Muscle of arm (tissue), 12 donors: ENCODE data around the gene BLVRB. TPM values are rescaled to one million over a fixed set of nuclear protein-coding genes. Genes with fewer than 3 reads are reported as not detected.
"Not testable (repeated sequence)": the region's sequence is repeated elsewhere in the genome, so short reads cannot be mapped to it uniquely, and the experiment has no call there.

Experiments used
- DNase-seq: peaks from one replicate; pipeline ENCODE4 v3.0.0-alpha.2; 2013
- polyA plus RNA-seq, 12 donors: library from polyadenylated mRNA; unstranded; fragments of 120-200 nt; gene quantifications; one replicate each; pipeline ENCODE4 v1.2.1, GENCODE V29; 2013; ENCODE audit not compliant: insufficient read length in 12 of 12

Gene BLVRB
- polyA plus RNA-seq, 12 donors: 21.9 to 68.1 (median 34.1) TPM; not detected in 1

DNA sequence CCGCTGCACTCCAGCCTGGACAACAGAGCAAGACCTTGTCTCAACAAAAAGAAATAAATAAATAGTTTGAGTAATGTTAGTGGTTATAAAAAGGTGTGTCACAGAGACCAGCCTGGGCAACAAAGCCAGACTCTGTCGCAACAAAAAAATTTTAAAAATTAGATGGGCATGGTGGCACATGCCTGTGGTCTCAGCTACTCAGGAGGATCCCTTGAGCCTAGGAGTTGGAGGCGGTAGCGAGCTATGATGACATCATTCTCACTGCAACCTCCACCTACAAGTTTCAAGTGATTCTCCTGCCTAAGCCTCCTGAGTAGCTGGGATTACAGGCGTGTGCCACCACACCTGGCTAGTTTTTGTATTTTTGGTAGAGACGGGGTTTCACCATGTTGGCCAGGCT lies 11.6 kb downstream of the BLVRB start:
- DNase-seq: not testable (repeated sequence)

- no peak for DNase-seq
Observed at GRCh38 chr19:40453151-40453735, 12.3 kb downstream of the BLVRB start.

DNA sequence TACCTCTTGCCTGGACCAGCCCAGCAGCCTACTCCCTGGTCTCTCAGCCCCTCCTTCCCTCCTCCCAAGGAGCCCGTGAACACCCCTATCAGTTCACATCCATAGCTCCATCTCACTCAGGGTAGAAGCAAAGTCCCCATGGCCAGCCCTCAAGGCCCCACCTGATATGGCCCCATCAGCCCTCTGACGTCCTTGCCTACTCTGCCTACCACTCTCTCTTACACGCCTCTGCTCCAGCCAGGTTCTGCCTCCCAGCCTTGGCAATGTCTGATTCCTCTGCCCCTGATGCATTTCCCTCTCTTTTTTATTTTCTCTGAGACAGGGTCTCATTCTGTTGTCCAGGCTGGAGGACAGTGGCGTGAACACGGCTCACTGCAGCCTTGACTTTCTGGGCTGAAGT lies 13.5 kb downstream of the BLVRB start:
- DNase-seq: no peak

GRCh38 chr19:40450664-40451063 lies 14.9 kb downstream of the BLVRB start:
- no peak for DNase-seq

DNA sequence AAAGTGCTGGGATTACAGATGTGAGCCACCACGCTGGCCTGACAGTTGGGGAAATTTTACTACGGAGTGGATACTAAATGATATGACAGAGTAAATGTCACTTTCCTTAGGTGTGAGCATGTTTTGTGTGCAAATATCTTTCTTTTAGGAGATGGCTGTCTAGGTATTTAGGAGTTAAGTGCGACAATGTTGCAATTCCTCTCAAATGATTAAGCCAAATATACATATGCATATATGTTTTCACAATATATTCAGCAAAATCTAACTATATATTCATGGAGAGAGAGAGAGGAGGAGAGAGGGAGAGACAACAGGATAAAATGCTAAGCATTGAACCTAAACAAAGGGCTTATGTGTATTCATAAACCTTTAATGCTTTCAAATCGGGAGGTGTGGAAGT lies 16.0 kb downstream of the BLVRB start:
- DNase-seq: no peak

DNA sequence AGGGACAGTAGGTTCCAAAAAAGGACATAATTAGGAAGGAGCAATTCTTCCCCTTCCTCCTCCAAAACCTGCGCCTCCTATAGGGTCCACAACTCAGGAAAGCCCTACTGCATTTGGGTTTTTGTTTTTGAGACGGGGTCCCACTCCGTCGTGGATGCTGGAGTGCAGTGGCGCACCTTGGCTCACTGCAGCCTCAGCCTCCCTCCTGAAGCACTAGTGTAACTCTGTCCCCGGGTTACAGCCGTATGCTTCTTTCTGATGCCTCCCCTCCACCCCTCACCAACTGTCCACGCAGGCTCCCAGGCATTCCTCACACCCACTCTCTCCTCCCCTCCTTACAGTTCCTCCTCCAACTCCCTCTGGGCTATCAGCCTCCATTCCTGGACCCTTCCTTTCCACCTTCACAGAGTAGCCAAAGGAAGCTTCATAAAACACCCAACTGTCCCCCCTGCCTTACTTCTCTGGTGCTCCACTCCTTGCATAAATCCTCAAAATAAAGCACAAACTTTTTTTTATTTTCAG lies 19.2 kb downstream of the BLVRB start:
- DNase-seq: no peak

GRCh38 chr19:40445780-40446262 lies 19.7 kb downstream of the BLVRB start:
- DNase-seq: no peak

- no peak for DNase-seq
Observed at GRCh38 chr19:40444825-40445312, 20.7 kb downstream of the BLVRB start.

DNA sequence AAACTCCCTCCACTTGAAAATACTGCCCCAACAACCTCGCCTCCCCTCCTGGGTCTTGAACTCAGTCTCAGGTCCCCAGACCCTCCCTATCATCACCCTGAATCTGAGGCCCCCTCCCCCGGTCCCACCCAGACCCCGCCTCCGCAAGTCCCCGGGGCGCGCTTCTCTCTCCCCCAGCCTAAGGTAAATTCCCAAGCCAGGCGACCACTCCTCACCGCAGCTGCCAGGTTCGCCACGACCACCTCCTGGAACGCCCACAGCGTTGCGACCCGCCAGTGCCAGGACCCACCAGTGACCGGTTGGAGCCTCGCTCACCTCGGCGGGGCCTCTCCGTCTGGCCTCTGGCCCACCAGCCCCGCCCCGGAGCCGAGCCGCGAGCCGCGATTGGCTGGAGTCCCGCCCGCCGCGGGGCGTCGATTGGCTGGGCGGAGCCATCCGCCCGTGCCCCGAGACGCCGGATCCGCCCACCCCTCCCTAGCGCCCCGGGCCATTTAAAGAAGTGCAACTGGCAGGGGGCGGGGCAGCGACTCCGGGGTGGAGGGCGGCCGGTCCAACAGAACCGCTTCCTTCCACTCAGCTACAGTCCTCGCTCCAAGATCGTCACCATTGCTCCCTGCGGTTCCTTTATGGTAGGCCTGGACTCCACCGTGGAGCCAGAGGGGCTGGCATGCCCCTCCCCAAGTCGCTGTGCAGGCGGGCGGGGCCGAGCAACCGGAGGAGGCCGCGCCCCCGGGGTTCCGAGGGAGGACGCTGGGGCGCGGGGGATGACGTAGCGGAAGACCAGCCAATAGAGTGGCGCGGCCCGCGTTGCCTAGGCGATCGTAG lies 21.3 kb downstream of the BLVRB start, which contains the start of gene SERTAD3:
Gene SERTAD3 (minus strand): TSS at position 336 of the 825 bp plus-strand sequence. CDS start 2,255 bp downstream, outside the sequence.
- DNase-seq: peak; percentile 96

DNA sequence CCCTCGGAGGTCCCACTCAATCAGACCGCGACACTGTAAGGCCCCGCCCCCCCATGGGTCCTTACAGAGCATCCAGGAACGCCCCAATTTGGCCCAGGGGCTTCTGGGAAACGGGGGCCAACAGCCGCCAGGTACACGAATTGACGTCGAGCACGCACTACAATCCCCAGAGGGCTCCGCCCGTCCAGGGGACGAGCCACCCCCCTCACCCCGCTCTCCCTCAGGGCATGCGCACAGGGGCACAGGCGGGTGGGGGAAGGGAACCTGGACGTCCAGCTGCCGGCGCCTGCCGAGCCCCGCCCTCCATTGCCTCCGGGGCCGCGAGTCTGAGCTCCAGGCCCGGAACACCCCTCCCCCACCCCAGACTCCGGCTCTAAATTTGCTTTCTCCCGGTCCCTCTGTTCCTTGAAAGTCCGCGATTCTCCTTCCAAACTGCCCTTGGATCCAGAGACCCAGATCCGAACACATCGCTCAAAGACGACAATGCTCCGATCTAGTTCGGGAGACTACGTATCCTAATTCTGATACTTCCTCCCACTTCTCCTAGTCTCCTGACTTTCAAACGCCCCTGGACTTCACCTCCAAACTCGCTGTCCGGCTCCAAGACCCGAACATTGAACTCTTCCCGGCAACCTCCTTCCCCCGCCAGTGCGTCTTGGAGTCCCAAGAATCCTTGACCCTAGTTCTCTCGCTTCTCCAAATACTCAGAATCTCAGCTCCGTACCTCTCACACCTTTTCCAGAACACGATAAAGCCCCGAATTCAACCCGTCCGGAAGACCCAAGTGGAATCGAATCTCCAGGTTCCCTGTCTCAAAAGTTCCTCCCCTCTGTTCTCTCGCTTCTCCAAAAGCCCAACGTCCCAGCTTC lies 22.2 kb downstream of the BLVRB start:
- peak; percentile 99 for DNase-seq

DNA sequence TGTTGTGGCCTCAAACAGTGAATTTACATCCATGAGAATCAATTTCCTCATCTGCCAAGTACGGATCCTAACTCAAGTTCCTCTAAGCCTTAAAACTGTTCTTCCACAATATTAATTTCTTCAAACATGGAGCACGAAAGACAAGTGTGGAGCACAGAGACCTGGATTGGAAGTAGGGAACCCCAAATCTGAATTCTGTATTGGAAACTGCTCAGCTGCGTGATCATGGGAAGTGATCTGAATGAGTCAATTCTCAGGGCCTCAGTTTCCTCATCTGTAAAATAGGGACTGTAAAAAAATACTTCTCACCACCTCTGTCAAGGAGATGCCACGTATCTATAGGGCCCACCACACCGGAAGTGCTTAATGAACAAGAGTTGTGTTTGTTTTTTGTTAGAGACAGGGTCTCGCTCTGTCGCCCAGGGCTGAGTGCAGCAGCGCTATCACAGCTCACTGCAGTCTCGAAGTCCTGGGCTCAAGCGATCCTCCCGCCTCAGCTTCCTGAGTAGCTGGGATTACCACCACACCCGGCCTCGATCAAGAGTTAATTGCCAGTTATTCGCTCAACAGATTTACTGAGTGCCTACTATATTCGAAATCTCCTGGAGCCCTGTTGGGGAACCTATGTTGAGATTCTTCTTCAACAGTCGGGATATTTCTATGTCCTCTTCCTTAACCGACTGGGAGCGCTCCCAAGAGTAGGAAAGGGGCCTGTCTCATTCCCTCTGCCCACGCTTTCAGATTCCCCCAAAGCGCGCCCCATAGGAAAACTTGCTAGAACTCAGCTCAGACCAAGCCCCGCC lies 23.0 kb downstream of the BLVRB start:
- no peak for DNase-seq

GRCh38 chr19:40441719-40442253 lies 23.8 kb downstream of the BLVRB start:
- no peak for DNase-seq

- DNase-seq: no peak
Observed at GRCh38 chr19:40438284-40438683, 27.3 kb downstream of the BLVRB start.

- peak; percentile 94 for DNase-seq
Observed at GRCh38 chr19:40433391-40434216, 31.9 kb downstream of the BLVRB start.

- not testable (repeated sequence) for DNase-seq
Observed at GRCh38 chr19:40432760-40433159, 32.8 kb downstream of the BLVRB start.

GRCh38 chr19:40431698-40432097 lies 33.8 kb downstream of the BLVRB start:
- no peak for DNase-seq

DNA sequence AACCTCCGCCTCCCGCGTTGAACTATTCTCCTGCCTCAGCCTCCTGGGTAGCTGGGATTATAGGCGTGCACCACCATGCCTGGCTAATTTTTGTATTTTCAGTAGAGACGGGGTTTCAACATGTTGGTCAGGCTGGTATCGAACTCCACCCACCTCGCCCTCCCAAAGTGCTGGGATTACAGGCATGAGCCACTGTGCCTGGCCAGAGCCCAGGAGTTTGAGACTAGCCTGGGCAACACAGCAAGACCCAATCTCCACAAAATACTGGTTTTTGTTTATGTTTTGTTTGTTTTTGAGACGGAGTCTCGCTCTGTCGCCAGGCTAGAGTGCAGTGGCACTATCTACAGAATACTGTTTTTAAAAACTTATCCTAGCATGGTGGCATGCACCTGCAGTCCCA lies 35.3 kb downstream of the BLVRB start:
- DNase-seq: not testable (repeated sequence)

- not testable (repeated sequence) for DNase-seq
Observed at GRCh38 chr19:40428197-40428596, 37.3 kb downstream of the BLVRB start.

GRCh38 chr19:40425450-40426287 lies 39.9 kb downstream of the BLVRB start, which contains the start of gene SERTAD1:
Gene SERTAD1 (minus strand): TSS chr19:40425992. CDS start chr19:40423546, 2,446 bp downstream.
- DNase-seq: peak; percentile 99
